HFFc6 (cell line): ENCODE results near the gene KRTAP1-4. TPM values are rescaled to one million over a fixed set of nuclear protein-coding genes. Genes with fewer than 3 reads are reported as not detected.

Experiments
- DNase-seq: peaks from one replicate; pipeline ENCODE4 v3.0.0-alpha.2; 2018
- H3K27ac Mint-ChIP-seq: 2 replicates; pipeline ENCODE4 v1.8.0; 2020; ENCODE audit warnings: mild to moderate bottlenecking, mixed read lengths
- H3K27me3 Mint-ChIP-seq: 2 replicates; pipeline ENCODE4 v1.8.0; 2021; ENCODE audit warnings: mild to moderate bottlenecking, moderate library complexity, mixed read lengths; ENCODE audit not compliant: insufficient read depth
- H3K36me3 Mint-ChIP-seq: 2 replicates; pipeline ENCODE4 v1.8.0; 2021; ENCODE audit warnings: low read depth, mixed read lengths
- H3K4me1 Mint-ChIP-seq: 2 replicates; pipeline ENCODE4 v1.8.0; 2020; ENCODE audit warnings: low read depth, mixed read lengths
- H3K4me3 Mint-ChIP-seq: 2 replicates; pipeline ENCODE4 v1.8.0; 2020; ENCODE audit warnings: mild to moderate bottlenecking, moderate library complexity, mixed read lengths
- H3K9me3 Mint-ChIP-seq: 2 replicates; pipeline ENCODE4 v1.8.0; 2020; ENCODE audit warnings: mild to moderate bottlenecking, mixed read lengths
- CTCF ChIP-seq: fragments of 200-600 bp; sonication (generic); IDR thresholded peaks from 2 replicates; pipeline ENCODE4 v1.5.0; 2021; ENCODE audit warnings: antibody characterized with exemption, mild to moderate bottlenecking
- total RNA-seq, 6 experiments: library from RNA; stranded (reverse); fragmentation: NEBNext Ultra II Directional; extraction: Animal tissue kit (Norgen Biotek cat#: 25700); gene quantifications; 2 replicates in 1 of 6; 3 replicates in 5 of 6; pipeline ENCODE4 v1.2.3, GENCODE V29; 2021

The KRTAP1-4 gene
- total RNA-seq, 6 experiments from 2014 or later, result not detected

DNA sequence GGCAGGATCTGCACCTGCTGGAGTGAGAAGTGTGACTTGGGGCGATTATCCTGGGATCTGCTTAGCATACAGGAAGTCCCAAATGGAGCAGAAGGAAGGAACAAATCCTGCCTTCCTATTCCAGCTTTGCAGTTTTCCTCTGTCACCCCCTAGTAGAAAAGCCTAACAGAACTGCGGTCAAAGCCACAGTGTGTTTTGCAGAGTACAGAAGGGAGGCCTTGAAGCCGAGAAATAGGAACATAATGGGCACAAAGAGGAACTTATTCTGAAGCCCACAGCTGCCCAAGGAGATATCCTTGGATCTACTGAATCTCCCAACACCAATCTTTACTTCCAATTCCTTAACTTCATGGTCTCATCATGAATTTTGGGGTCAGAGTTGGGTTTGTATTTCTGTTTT is 11.5 kb downstream of the KRTAP1-4 start:
- peaks cover 7% of the 10 kb centered on the region; the same call in 1 of the 2 replicates for H3K36me3 Mint-ChIP-seq
- no peaks in the 10 kb centered on the region for H3K27me3 Mint-ChIP-seq
- H3K27ac Mint-ChIP-seq, result no peak overlapping the region
- H3K9me3 Mint-ChIP-seq, result no peaks in the 10 kb centered on the region; the same call in 1 of the 2 replicates
- peaks cover 24% of the 10 kb centered on the region for H3K4me1 Mint-ChIP-seq
- no peak overlapping the region for H3K4me3 Mint-ChIP-seq
- no peak for DNase-seq
- TF ChIP-seq CTCF, result no peak

DNA sequence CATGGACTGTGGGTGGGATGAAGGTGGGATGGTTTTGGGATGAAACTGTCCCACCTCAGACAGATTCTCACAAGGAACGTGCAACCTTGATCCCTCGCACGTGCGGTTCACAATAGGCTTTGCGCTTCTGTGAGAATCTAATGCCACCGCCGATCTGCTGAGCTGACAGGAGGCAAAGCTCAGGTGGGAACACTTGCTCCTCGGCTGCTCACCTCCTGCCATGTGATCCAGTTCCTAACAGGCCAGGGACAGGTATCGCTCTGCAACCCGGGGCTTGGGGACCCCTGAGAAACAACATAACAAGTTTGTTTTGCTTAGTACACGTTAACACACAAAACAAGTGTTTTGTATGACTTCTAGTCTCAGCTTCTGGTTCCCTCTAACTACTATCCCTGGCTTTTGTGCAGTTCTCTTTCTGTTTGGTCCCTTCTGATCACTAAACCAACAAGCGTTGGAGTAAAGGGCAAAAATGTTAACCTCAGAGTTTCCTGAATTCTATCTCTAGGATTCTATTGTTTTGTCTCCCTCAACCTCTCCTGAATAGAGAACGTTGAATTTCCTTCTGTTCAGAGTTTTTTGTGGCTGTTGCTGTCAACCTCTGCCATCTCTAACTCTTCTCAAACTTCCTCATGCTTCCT is 13.3 kb downstream of the KRTAP1-4 start:
- H3K27me3 Mint-ChIP-seq, result no peaks in the 10 kb centered on the region
- no peaks in the 10 kb centered on the region for H3K36me3 Mint-ChIP-seq
- peaks cover 39% of the 10 kb centered on the region for H3K4me1 Mint-ChIP-seq
- TF ChIP-seq CTCF, result no peak
- H3K9me3 Mint-ChIP-seq, result no peaks in the 10 kb centered on the region; the same call in 1 of the 2 replicates
- DNase-seq, result no peak
- H3K4me3 Mint-ChIP-seq, result no peak overlapping the region
- H3K27ac Mint-ChIP-seq, result no peak overlapping the region; the same call in 1 of the 2 replicates

DNA sequence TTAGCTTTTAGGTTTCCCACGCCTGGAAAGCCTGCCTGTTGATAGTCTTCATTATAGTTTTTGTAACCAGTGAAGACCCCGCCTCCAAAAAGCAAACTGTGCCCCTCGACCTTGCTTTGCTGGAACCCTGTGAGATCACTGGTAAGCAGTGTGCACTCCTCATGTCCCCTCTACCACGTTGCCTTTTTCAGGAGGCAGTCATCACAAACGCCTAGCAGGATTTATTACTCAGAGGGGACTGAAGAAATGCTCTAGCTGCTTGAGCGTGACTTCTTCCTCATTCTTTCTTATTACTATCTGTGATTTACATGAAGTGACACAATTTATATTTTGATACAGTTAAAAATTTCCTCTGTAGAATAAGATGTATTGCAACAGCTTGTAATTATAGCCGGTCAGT is 14.5 kb downstream of the KRTAP1-4 start:
- no peaks in the 10 kb centered on the region for H3K36me3 Mint-ChIP-seq
- no peak for TF ChIP-seq CTCF
- H3K27me3 Mint-ChIP-seq, result no peaks in the 10 kb centered on the region
- no peak overlapping the region for H3K27ac Mint-ChIP-seq
- H3K4me3 Mint-ChIP-seq, result no peak overlapping the region
- no peaks in the 10 kb centered on the region for H3K9me3 Mint-ChIP-seq
- H3K4me1 Mint-ChIP-seq, result peaks cover 37% of the 10 kb centered on the region
- DNase-seq, result no peak

GRCh38 chr17:41013606-41014005 is 16.4 kb downstream of the KRTAP1-4 start:
- H3K9me3 Mint-ChIP-seq, result no peaks in the 10 kb centered on the region
- peaks cover 42% of the 10 kb centered on the region for H3K4me1 Mint-ChIP-seq
- H3K4me3 Mint-ChIP-seq, result peak overlapping the region; percentile 55
- no peaks in the 10 kb centered on the region for H3K36me3 Mint-ChIP-seq
- no peaks in the 10 kb centered on the region for H3K27me3 Mint-ChIP-seq
- peak; percentile 52 for DNase-seq
- TF ChIP-seq CTCF, result no peak
- H3K27ac Mint-ChIP-seq, result peak overlapping the region; percentile 64

- H3K4me1 Mint-ChIP-seq, result peaks cover 44% of the 10 kb centered on the region
- peak; percentile 78 for DNase-seq
- no peaks in the 10 kb centered on the region for H3K36me3 Mint-ChIP-seq
- no peak for TF ChIP-seq CTCF
- peak overlapping the region; percentile 55 for H3K4me3 Mint-ChIP-seq
- H3K9me3 Mint-ChIP-seq, result no peaks in the 10 kb centered on the region
- peak overlapping the region; percentile 68 for H3K27ac Mint-ChIP-seq
- no peaks in the 10 kb centered on the region for H3K27me3 Mint-ChIP-seq
Observed at GRCh38 chr17:41013181-41013580, 16.8 kb downstream of the KRTAP1-4 start.
